NCI-H1436 (cell line): Measurements from ENCODE around the gene DLEU7.

Experiments used
- DNase-seq: peaks from one replicate; lab custom pipeline; 2025; lab: John Stamatoyannopoulos, UW

The DLEU7 gene

GRCh38 chr13:50843257-50844083, at the start of gene DLEU7:
DLEU7 (minus strand) TSS chr13:50843692; CDS start chr13:50843646, 46 bp downstream.
- DNase-seq, result no peak

GRCh38 chr13:50892210-50892944, 48.9 kb upstream of the DLEU7 start:
- no peak for DNase-seq

- no peak for DNase-seq
Measured at GRCh38 chr13:50891206-50891605, 47.7 kb upstream of the DLEU7 start.

- no peak for DNase-seq
Measured at GRCh38 chr13:50889317-50889716, 45.8 kb upstream of the DLEU7 start.

GRCh38 chr13:50888362-50888761, 44.9 kb upstream of the DLEU7 start:
- DNase-seq, result no peak

- DNase-seq, result no peak
Measured at GRCh38 chr13:50887151-50887550, 43.7 kb upstream of the DLEU7 start.

- DNase-seq, result no peak
Measured at GRCh38 chr13:50884265-50884664, 40.8 kb upstream of the DLEU7 start.

- no peak for DNase-seq
Measured at GRCh38 chr13:50883728-50884127, 40.2 kb upstream of the DLEU7 start.

GRCh38 chr13:50882816-50883435, 39.4 kb upstream of the DLEU7 start:
- no peak for DNase-seq

GRCh38 chr13:50873991-50874390, 30.5 kb upstream of the DLEU7 start:
- no peak for DNase-seq

- no peak for DNase-seq
Measured at GRCh38 chr13:50873467-50873866, 30.0 kb upstream of the DLEU7 start.

- DNase-seq, result no peak
Measured at GRCh38 chr13:50871405-50871804, 27.9 kb upstream of the DLEU7 start.

GRCh38 chr13:50867637-50867945, 24.1 kb upstream of the DLEU7 start:
- no peak for DNase-seq

GRCh38 chr13:50866817-50867636, 23.5 kb upstream of the DLEU7 start:
- DNase-seq, result no peak

GRCh38 chr13:50864492-50864891, 21.0 kb upstream of the DLEU7 start:
- no peak for DNase-seq

GRCh38 chr13:50855681-50856080, 12.2 kb upstream of the DLEU7 start:
- DNase-seq, result no peak

- no peak for DNase-seq
Measured at GRCh38 chr13:50850445-50850844, 7.0 kb upstream of the DLEU7 start.

GRCh38 chr13:50847501-50847900, 4.0 kb upstream of the DLEU7 start:
- DNase-seq, result no peak

GRCh38 chr13:50846861-50847475, 3.5 kb upstream of the DLEU7 start:
- no peak for DNase-seq

- DNase-seq, result no peak
Measured at GRCh38 chr13:50845211-50845610, 1.7 kb upstream of the DLEU7 start.

- DNase-seq, result no peak
Measured at GRCh38 chr13:50844084-50844875, 788 bp upstream of the DLEU7 start.
